Ascending aorta (tissue), 2 donors: ENCODE measurements around the gene COL13A1. TPM values are rescaled to one million over a fixed set of nuclear protein-coding genes. Genes with fewer than 3 reads are reported as not detected.

Experiments
- DNase-seq, 2 donors: peaks; one replicate each; pipeline ENCODE4 v3.0.0-alpha.2; 2019; ENCODE audit warnings: low spot score in 2 of 2
- H3K27ac ChIP-seq, 2 donors: fragments of 200-600 bp; sonication (generic); one replicate each; pipeline ENCODE4 v1.5.1; 2016 to 2017; ENCODE audit warnings: mild to moderate bottlenecking in 1 of 2
- H3K27me3 ChIP-seq: fragments of 200-600 bp; sonication (generic); one replicate; pipeline ENCODE4 v1.5.1; 2017
- H3K36me3 ChIP-seq, 2 donors: fragments of 200-600 bp; sonication (generic); one replicate each; pipeline ENCODE4 v1.5.1; 2016
- H3K4me1 ChIP-seq, 2 donors: fragments of 200-600 bp; sonication (generic); one replicate each; pipeline ENCODE4 v1.5.1; 2016 to 2017; ENCODE audit warnings: mild to moderate bottlenecking in 1 of 2
- H3K4me3 ChIP-seq, 2 donors: fragments of 200-600 bp; sonication (generic); one replicate each; pipeline ENCODE4 v1.5.1; 2016 to 2017; ENCODE audit warnings: mild to moderate bottlenecking in 1 of 2
- H3K9me3 ChIP-seq, 2 donors: fragments of 200-600 bp; sonication (generic); one replicate each; pipeline ENCODE4 v1.5.1; 2016
- intact Hi-C: fragments of 100-400 bp; cut with DNase I; formaldehyde crosslinking; loops from one replicate; pipeline ENCODE4 v1.15.1; 2023
- total RNA-seq: library from RNA; depleted of rRNA; stranded (reverse); fragments of >200 nt; gene quantifications from one replicate; pipeline ENCODE4 v1.1.0, GENCODE V29; 2016
- TF ChIP-seq, protein P1 (sequence below), 3 experiments: fragments of 200-600 bp in 2 of 3; fragments of 450-650 bp in 1 of 3; sonication (generic) in 2 of 3; IDR thresholded peaks; one replicate each; pipeline ENCODE4 v1.5.1; 2016 to 2019; ENCODE audit warnings: antibody characterized with exemption in 3 of 3, mild to moderate bottlenecking in 1 of 3, moderate library complexity in 1 of 3

Gene COL13A1
- total RNA-seq, 1 donor from 2014 or later = 8.0 TPM

DNA sequence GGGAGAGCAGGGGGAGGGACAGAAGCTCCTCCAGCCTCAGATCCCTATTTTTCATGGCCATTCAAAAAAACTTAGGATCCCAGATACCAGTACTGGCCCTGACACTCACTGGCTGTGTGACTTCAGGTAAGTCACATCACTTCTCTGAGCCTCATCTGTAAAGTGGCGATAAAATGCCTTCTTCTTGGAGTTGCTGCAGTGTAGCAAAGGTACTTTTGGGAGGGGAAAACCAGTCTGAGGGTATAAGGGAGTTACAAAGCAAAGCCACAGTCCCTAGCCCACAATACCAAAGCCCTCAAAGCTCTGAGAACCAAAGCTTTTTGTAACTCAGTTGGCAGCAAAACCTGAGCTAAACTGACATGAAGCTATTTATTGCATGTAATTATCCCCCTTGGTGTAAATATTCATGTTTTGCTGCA, 43.4 kb upstream of the COL13A1 start:
- H3K27me3 ChIP-seq = no peaks in the 10 kb centered on the region
- H3K27ac ChIP-seq = peak overlapping the region in 1 of 2 donors; percentile 65
- H3K4me3 ChIP-seq = no peak overlapping the region
- TF ChIP-seq, protein P1, sequence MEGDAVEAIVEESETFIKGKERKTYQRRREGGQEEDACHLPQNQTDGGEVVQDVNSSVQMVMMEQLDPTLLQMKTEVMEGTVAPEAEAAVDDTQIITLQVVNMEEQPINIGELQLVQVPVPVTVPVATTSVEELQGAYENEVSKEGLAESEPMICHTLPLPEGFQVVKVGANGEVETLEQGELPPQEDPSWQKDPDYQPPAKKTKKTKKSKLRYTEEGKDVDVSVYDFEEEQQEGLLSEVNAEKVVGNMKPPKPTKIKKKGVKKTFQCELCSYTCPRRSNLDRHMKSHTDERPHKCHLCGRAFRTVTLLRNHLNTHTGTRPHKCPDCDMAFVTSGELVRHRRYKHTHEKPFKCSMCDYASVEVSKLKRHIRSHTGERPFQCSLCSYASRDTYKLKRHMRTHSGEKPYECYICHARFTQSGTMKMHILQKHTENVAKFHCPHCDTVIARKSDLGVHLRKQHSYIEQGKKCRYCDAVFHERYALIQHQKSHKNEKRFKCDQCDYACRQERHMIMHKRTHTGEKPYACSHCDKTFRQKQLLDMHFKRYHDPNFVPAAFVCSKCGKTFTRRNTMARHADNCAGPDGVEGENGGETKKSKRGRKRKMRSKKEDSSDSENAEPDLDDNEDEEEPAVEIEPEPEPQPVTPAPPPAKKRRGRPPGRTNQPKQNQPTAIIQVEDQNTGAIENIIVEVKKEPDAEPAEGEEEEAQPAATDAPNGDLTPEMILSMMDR (IDR thresholded peaks at IDR 0.05) = no peak
- no peaks in the 10 kb centered on the region for H3K9me3 ChIP-seq
- DNase-seq = no peak
- intact Hi-C loops = no loop called here
- no peaks in the 10 kb centered on the region for H3K36me3 ChIP-seq
- H3K4me1 ChIP-seq = peaks cover 7 to 10% of the 10 kb centered on the region in 2 donors

DNA sequence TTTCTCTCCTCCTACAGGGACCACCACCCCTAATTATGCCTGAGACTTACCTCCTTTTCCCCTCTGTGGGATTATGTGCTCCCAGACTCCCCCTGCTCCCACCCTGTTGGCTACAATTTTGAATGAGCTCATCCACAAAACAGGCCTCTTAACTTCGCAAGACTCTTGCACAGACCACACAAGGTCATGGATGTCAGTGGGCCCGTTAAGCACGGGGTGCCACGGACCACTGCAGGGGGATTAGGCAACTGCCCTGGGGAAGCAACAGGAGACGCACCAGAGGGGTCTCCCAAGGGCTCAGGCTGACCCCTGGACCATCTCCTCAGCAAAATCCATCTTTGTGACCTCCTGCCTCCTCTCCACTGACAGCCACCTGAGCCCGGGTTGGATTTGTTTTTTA, 42.1 kb upstream of the COL13A1 start:
- Histone ChIP-seq H3K27ac (no peak overlapping the region), H3K4me3 (no peak overlapping the region), H3K27me3 (no peaks in the 10 kb centered on the region), H3K9me3 (no peaks in the 10 kb centered on the region), H3K4me1 (peaks cover 7 to 10% of the 10 kb centered on the region in 2 donors), H3K36me3 (no peaks in the 10 kb centered on the region)
- TF ChIP-seq, protein P1 (IDR thresholded peaks at IDR 0.05) = no peak
- intact Hi-C loops = no loop called here
- DNase-seq = no peak

DNA sequence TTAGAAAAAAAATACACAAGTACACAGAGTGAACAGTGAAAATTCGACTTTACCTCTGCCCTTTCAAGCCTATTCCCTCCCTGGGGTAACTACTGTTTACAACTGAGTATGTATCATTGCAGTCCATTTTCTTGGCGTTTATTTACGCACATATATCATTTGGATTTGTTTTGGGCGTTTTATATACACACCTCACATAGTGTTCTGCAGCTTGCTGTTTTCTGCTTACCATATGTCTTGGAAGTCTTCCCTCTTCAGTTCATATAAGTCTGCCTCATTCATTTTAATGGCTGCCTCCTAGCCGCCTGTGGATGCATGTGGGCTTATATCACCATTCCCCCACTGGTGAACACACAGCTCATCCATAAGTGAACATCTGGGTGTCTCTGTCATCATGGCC, 41.6 kb upstream of the COL13A1 start:
- H3K27me3 ChIP-seq = no peaks in the 10 kb centered on the region
- intact Hi-C loops = no loop called here
- H3K27ac ChIP-seq = no peak overlapping the region
- H3K9me3 ChIP-seq = no peaks in the 10 kb centered on the region
- no peaks in the 10 kb centered on the region for H3K36me3 ChIP-seq
- TF ChIP-seq, protein P1 (IDR thresholded peaks at IDR 0.05) = no peak
- DNase-seq = no peak
- peaks cover 7 to 10% of the 10 kb centered on the region in 2 donors for H3K4me1 ChIP-seq
- no peak overlapping the region for H3K4me3 ChIP-seq

DNA sequence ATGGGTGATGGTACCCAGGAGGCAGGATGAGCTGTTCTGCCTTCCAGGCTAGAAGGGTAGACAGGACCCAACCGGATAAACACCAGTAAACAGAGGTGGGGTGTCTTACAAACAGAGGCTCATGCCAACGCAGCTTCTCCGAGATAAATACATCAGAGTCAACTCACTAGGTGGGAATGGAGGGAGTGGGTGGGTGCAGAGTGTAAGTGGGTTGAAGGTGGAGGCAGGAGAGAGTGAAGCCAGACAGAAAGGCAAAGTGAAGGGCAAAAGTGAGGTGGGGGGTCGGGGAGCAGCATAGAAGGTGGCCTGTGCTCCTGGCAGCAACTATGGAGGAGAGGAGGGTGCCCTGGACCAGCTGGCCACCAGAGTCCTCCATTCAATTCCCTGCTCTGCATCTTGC, 40.4 kb upstream of the COL13A1 start:
- Histone ChIP-seq H3K4me1 (peaks cover 7 to 10% of the 10 kb centered on the region in 2 donors), H3K4me3 (no peak overlapping the region), H3K9me3 (no peaks in the 10 kb centered on the region), H3K27ac (no peak overlapping the region), H3K27me3 (no peaks in the 10 kb centered on the region), H3K36me3 (no peaks in the 10 kb centered on the region)
- TF ChIP-seq, protein P1 (IDR thresholded peaks at IDR 0.05) = no peak
- intact Hi-C loops = no loop called here
- no peak for DNase-seq

DNA sequence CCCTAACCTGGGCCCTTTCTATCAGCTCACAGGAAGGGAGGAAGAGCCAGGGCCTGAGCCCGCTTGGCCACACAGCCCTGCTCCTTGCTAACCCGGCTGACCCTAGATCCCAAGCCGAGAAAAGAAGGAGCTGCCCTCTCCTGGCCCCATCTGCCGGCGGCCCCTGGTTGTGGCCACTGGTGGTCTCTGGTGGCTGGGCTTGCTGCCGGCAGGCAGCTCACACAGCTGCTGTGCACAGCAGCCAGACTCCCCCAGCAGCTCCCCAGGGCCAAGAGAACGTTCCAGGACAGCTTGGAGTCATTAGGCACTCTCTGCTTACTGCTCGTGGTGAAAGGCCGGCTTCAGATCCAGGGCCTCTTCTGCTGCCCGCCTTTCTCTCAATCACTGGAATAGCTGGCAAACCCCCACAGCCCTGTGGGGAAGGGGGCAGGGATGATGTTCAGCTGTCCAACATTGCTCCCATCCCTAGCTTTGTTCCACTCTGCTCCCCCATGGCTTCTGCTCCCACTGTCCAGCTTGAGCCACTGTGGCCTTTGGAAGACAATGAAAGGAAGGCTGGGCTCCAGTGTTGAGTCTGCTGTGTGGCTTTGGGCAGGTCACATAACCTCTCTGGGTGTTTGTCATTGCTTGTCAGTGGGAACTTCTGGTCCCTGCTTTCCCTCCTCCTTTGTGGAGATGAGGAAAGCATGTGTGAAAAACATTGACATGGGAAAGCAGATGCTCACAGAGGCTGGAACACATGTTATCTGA, 35.4 kb upstream of the COL13A1 start:
- no peaks in the 10 kb centered on the region for H3K27me3 ChIP-seq
- no peak overlapping the region for H3K27ac ChIP-seq
- no peaks in the 10 kb centered on the region for H3K36me3 ChIP-seq
- no peaks in the 10 kb centered on the region for H3K9me3 ChIP-seq
- DNase-seq = no peak
- TF ChIP-seq, protein P1 (IDR thresholded peaks at IDR 0.05) = no peak
- H3K4me3 ChIP-seq = no peak overlapping the region
- H3K4me1 ChIP-seq = peaks cover 17 to 20% of the 10 kb centered on the region in 2 donors
- intact Hi-C loops = no loop called here
